Measurements from ENCODE around the gene BRMS1L.

BRMS1L gene

GRCh38 chr14:35875296-35875695, 49.2 kb downstream of the BRMS1L start:
- Histone ChIP-seq H3K4me3 (ENCODE audit: low read length, poor library complexity, severe bottlenecking) (no peak overlapping the region), H3K4me2 (ENCODE audit: low read depth, low read length, poor library complexity, severe bottlenecking) (no peak overlapping the region)

DNA sequence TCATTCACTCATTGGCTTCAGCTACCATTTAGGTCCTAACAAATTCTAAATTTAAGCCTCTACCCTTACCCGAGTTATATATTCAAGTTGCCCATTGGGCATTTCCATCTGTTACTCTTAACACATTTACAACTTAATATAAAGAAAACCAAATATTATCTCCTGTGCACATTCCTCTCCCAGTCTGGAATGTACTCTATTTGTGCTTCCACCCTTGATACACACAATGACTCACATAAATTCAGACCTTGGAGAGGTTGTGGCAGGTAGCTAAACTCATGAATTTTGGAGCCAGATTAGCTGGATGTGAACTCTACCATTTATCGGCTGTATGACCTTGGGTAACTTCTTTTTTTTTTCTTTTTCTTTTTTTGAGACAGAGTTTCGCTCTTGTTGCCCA, 51.1 kb downstream of the BRMS1L start:
- Histone ChIP-seq H3K9me2 (replicated peaks; ENCODE audit: low read depth, low read length) (no peaks in the 10 kb centered on the region), H3K4me1 (ENCODE audit: insufficient read depth, low read length, poor library complexity, severe bottlenecking) (no peaks in the 10 kb centered on the region), H3K27me3 (ENCODE audit: insufficient read depth, low read length, poor library complexity, severe bottlenecking) (no peaks in the 10 kb centered on the region), H3K79me2 (ENCODE audit: insufficient read depth, low read length) (no peaks in the 10 kb centered on the region), H3K9ac (ENCODE audit: low read depth, low read length, poor library complexity, severe bottlenecking) (no peak overlapping the region), H3K36me3 (ENCODE audit: insufficient read depth, low read length) (no peaks in the 10 kb centered on the region), H3K4me2 (ENCODE audit: low read depth, low read length, poor library complexity, severe bottlenecking) (no peak overlapping the region), H2AFZ (ENCODE audit: low read length) (no peak overlapping the region), H3F3A (ENCODE audit: low read depth) (no peaks in the 10 kb centered on the region), H4K20me1 (ENCODE audit: insufficient read depth, low read length, poor library complexity, severe bottlenecking) (no peaks in the 10 kb centered on the region), H3K4me3 (ENCODE audit: low read length, poor library complexity, severe bottlenecking) (no peak overlapping the region), H3K9me3 (ENCODE audit: insufficient read depth, low read depth, low read length) (no peaks in the 10 kb centered on the region)
- TF ChIP-seq EZH2phosphoT487 (IDR thresholded peaks at IDR 0.05; ENCODE audit: borderline replicate concordance) = no peak

More at GRCh38 chr14:35875296-35875695, 49.2 kb downstream of the BRMS1L start:
- no peak overlapping the region for H2AFZ ChIP-seq (ENCODE audit: low read length)
- H3K9ac ChIP-seq (ENCODE audit: low read depth, low read length, poor library complexity, severe bottlenecking) = no peak overlapping the region
- no peaks in the 10 kb centered on the region for H3K4me1 ChIP-seq (ENCODE audit: insufficient read depth, low read length, poor library complexity, severe bottlenecking)
- no peaks in the 10 kb centered on the region for H3K79me2 ChIP-seq (ENCODE audit: insufficient read depth, low read length)
- no peaks in the 10 kb centered on the region for H3F3A ChIP-seq (ENCODE audit: low read depth)
- H3K27me3 ChIP-seq (ENCODE audit: insufficient read depth, low read length, poor library complexity, severe bottlenecking) = no peaks in the 10 kb centered on the region
- peaks cover 3% of the 10 kb centered on the region; the same call in 1 of the 2 replicates for H3K36me3 ChIP-seq (ENCODE audit: insufficient read depth, low read length)
- H4K20me1 ChIP-seq (ENCODE audit: insufficient read depth, low read length, poor library complexity, severe bottlenecking) = no peaks in the 10 kb centered on the region
- TF ChIP-seq, protein P1, sequence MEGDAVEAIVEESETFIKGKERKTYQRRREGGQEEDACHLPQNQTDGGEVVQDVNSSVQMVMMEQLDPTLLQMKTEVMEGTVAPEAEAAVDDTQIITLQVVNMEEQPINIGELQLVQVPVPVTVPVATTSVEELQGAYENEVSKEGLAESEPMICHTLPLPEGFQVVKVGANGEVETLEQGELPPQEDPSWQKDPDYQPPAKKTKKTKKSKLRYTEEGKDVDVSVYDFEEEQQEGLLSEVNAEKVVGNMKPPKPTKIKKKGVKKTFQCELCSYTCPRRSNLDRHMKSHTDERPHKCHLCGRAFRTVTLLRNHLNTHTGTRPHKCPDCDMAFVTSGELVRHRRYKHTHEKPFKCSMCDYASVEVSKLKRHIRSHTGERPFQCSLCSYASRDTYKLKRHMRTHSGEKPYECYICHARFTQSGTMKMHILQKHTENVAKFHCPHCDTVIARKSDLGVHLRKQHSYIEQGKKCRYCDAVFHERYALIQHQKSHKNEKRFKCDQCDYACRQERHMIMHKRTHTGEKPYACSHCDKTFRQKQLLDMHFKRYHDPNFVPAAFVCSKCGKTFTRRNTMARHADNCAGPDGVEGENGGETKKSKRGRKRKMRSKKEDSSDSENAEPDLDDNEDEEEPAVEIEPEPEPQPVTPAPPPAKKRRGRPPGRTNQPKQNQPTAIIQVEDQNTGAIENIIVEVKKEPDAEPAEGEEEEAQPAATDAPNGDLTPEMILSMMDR (conservative IDR thresholded peaks at IDR 0.05; ENCODE audit: low read length) = no peak
- TF ChIP-seq EZH2phosphoT487 (IDR thresholded peaks at IDR 0.05; ENCODE audit: borderline replicate concordance) = no peak
- no peaks in the 10 kb centered on the region for H3K9me2 ChIP-seq (replicated peaks; ENCODE audit: low read depth, low read length)
- H3K9me3 ChIP-seq (ENCODE audit: insufficient read depth, low read depth, low read length) = no peaks in the 10 kb centered on the region

DNA sequence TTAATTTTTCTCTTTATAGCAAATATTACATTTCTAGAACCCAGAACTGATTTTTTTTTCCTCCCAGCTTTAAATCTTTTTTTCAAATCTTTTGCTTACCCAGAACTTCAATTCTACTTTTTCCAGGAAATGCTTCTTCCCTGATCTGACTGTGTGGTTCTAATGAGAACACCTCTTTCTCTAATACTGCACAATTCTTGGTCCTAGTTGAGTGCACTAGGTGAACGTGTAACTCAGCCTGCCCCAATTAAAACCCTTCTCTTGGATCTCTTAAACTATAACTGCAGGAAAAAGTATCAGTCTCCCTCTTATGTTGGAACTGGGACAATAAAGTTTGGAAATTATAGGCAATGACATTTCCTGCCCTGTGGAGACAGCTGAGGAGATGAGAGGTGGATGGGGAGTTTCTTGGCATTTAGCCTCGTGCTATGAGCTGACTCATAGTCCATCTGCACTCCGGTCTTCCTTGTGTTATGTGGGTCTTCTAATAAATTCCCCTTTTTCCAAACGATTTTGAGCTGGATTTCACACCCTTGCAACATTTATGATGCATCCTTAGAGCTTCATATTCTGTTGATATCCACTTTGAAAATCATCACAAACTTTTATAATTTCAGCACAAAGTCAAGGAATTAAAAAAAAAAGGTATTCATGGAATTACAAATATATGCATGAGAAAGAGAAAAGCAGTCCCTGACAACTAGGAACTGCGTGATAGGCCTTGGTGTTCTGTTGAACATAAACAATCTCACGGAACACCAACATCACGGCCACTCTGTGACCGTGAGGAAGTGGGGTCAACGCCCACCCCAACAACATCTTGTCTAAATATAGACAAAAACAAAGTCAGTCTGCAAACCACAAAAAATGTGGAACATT, 52.4 kb downstream of the BRMS1L start:
- Histone ChIP-seq H3K4me1 (ENCODE audit: insufficient read depth, low read length, poor library complexity, severe bottlenecking) (no peaks in the 10 kb centered on the region), H3K36me3 (ENCODE audit: insufficient read depth, low read length) (no peaks in the 10 kb centered on the region), H3K27me3 (ENCODE audit: insufficient read depth, low read length, poor library complexity, severe bottlenecking) (no peaks in the 10 kb centered on the region), H3F3A (ENCODE audit: low read depth) (no peaks in the 10 kb centered on the region), H3K4me3 (ENCODE audit: low read length, poor library complexity, severe bottlenecking) (no peak overlapping the region), H2AFZ (ENCODE audit: low read length) (no peak overlapping the region), H3K4me2 (ENCODE audit: low read depth, low read length, poor library complexity, severe bottlenecking) (no peak overlapping the region), H3K9ac (ENCODE audit: low read depth, low read length, poor library complexity, severe bottlenecking) (no peak overlapping the region), H3K9me3 (ENCODE audit: insufficient read depth, low read depth, low read length) (no peaks in the 10 kb centered on the region), H3K79me2 (ENCODE audit: insufficient read depth, low read length) (no peaks in the 10 kb centered on the region), H3K9me2 (replicated peaks; ENCODE audit: low read depth, low read length) (no peaks in the 10 kb centered on the region), H4K20me1 (ENCODE audit: insufficient read depth, low read length, poor library complexity, severe bottlenecking) (no peaks in the 10 kb centered on the region)
- no peak for TF ChIP-seq EZH2phosphoT487 (IDR thresholded peaks at IDR 0.05; ENCODE audit: borderline replicate concordance)
- TF ChIP-seq, protein P1 (conservative IDR thresholded peaks at IDR 0.05; ENCODE audit: low read length) = no peak

All from Loucy (cell line).